ENCODE measurements around the gene MRTFB.

Gene MRTFB

DNA sequence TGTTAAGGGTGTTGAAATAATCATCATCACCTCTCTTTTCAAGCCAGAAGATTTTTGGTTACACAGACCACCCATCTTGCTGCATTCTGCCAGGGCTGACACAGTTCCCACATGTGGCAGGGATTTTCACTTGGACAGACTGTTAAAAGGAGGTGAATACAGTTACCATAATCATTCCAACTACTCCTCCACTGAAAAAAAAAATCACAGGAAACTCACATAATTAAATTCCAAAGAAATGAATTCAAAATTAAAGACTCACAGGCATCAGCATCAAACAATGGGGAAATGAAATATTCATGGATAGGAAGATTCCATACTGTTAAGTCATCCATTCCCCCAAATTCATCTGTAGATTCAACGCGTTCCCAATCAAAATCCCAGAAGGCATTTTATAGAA, 209.4 kb downstream of the MRTFB start:
- Histone ChIP-seq H3K4me3 (ENCODE audit: low read depth in 1 of 2, low read length in 2 of 2) (no peak overlapping the region), H3K27me3 (ENCODE audit: insufficient read depth, low read length, poor library complexity) (no peaks in the 10 kb centered on the region), H3K9me3 (ENCODE audit: insufficient read depth, low read length, severe bottlenecking) (no peaks in the 10 kb centered on the region), H3K27ac (ENCODE audit: low read length) (no peak overlapping the region), H3K79me2 (ENCODE audit: insufficient read depth, low read length) (no peaks in the 10 kb centered on the region), H4K20me1 (ENCODE audit: insufficient read depth, low read length) (no peaks in the 10 kb centered on the region), H3K4me2 (ENCODE audit: insufficient read depth, low read length) (no peak overlapping the region), H3K4me1 (ENCODE audit: insufficient read depth, low read length) (peaks cover 11% of the 10 kb centered on the region), H3K9ac (ENCODE audit: low read depth, low read length) (no peak overlapping the region), H3K36me3 (ENCODE audit: insufficient read depth, low read length) (no peaks in the 10 kb centered on the region), H2AFZ (ENCODE audit: low read depth, low read length) (no peak overlapping the region)
- DNase-seq (no peak), ATAC-seq (ENCODE audit: insufficient read depth, low read depth) (no peak)
- TF ChIP-seq EZH2 (IDR thresholded peaks at IDR 0.05; ENCODE audit: borderline replicate concordance, low read depth, low read length, severe bottlenecking) = no peak
- TF ChIP-seq, protein P1, sequence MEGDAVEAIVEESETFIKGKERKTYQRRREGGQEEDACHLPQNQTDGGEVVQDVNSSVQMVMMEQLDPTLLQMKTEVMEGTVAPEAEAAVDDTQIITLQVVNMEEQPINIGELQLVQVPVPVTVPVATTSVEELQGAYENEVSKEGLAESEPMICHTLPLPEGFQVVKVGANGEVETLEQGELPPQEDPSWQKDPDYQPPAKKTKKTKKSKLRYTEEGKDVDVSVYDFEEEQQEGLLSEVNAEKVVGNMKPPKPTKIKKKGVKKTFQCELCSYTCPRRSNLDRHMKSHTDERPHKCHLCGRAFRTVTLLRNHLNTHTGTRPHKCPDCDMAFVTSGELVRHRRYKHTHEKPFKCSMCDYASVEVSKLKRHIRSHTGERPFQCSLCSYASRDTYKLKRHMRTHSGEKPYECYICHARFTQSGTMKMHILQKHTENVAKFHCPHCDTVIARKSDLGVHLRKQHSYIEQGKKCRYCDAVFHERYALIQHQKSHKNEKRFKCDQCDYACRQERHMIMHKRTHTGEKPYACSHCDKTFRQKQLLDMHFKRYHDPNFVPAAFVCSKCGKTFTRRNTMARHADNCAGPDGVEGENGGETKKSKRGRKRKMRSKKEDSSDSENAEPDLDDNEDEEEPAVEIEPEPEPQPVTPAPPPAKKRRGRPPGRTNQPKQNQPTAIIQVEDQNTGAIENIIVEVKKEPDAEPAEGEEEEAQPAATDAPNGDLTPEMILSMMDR (IDR thresholded peaks at IDR 0.05; ENCODE audit: borderline replicate concordance, extremely low read depth, low read length, poor library complexity, severe bottlenecking) = no peak

DNA sequence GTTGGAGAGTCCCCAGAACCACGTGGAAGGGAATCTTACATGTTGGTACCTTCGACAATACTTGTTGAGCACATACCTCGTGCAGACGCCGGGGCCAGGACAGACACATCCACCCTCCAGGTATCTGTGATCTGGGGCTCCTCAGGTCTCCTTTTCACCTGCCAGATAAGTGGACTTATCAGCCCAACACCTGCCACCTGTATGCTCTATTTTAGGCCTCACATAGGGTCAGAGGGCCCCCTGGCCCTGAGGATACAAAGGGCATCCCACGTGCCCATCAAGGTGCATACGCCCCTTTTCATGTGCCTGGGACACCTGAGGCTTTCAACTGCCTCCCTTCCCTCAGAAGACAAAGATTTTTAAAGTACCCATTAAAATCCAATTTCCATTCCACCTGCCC, 212.7 kb downstream of the MRTFB start:
- Histone ChIP-seq H3K9ac (ENCODE audit: low read depth, low read length) (no peak overlapping the region), H3K4me3 (ENCODE audit: low read depth in 1 of 2, low read length in 2 of 2) (no peak overlapping the region), H2AFZ (ENCODE audit: low read depth, low read length) (no peak overlapping the region), H3K36me3 (ENCODE audit: insufficient read depth, low read length) (no peaks in the 10 kb centered on the region), H4K20me1 (ENCODE audit: insufficient read depth, low read length) (no peaks in the 10 kb centered on the region), H3K9me3 (ENCODE audit: insufficient read depth, low read length, severe bottlenecking) (peaks cover 2% of the 10 kb centered on the region), H3K4me2 (ENCODE audit: insufficient read depth, low read length) (no peak overlapping the region), H3K79me2 (ENCODE audit: insufficient read depth, low read length) (no peaks in the 10 kb centered on the region), H3K27ac (ENCODE audit: low read length) (no peak overlapping the region), H3K4me1 (ENCODE audit: insufficient read depth, low read length) (peaks cover 22% of the 10 kb centered on the region), H3K27me3 (ENCODE audit: insufficient read depth, low read length, poor library complexity) (no peaks in the 10 kb centered on the region)
- DNase-seq (no peak), ATAC-seq (ENCODE audit: insufficient read depth, low read depth) (no peak)
- TF ChIP-seq EZH2 (IDR thresholded peaks at IDR 0.05; ENCODE audit: borderline replicate concordance, low read depth, low read length, severe bottlenecking) = no peak
- TF ChIP-seq, protein P1 (IDR thresholded peaks at IDR 0.05; ENCODE audit: borderline replicate concordance, extremely low read depth, low read length, poor library complexity, severe bottlenecking) = no peak

DNA sequence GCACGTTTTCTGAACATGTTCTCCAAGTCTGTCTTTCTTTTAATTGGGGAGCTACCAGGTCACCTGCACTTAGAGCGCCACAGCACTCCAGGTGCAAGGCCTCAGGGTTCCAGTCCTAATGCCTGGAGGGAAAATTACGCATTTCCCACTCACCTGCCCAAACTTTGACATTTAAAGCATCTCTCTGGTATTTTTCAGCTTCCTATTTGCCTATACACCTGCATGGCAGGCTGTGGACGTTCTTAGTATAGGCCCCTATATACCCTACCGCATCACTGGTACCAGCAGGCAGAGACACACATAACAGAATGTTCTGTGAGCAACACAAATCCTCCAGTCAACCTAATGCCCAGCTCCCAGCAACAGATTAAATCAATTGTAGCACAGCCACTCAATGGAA, 213.3 kb downstream of the MRTFB start:
- Histone ChIP-seq H3K79me2 (ENCODE audit: insufficient read depth, low read length) (no peaks in the 10 kb centered on the region), H2AFZ (ENCODE audit: low read depth, low read length) (no peak overlapping the region), H3K4me2 (ENCODE audit: insufficient read depth, low read length) (peak overlapping the region; percentile 90; the same call in 1 of the 2 replicates), H3K27ac (ENCODE audit: low read length) (no peak overlapping the region), H4K20me1 (ENCODE audit: insufficient read depth, low read length) (no peaks in the 10 kb centered on the region), H3K4me1 (ENCODE audit: insufficient read depth, low read length) (peaks cover 22% of the 10 kb centered on the region), H3K36me3 (ENCODE audit: insufficient read depth, low read length) (no peaks in the 10 kb centered on the region), H3K9me3 (ENCODE audit: insufficient read depth, low read length, severe bottlenecking) (peaks cover 7% of the 10 kb centered on the region), H3K4me3 (ENCODE audit: low read depth in 1 of 2, low read length in 2 of 2) (peak overlapping the region in 1 of 2 experiments; percentile 64; a peak in 2 of 4 replicates), H3K9ac (ENCODE audit: low read depth, low read length) (no peak overlapping the region), H3K27me3 (ENCODE audit: insufficient read depth, low read length, poor library complexity) (no peaks in the 10 kb centered on the region)
- TF ChIP-seq, protein P1 (IDR thresholded peaks at IDR 0.05; ENCODE audit: borderline replicate concordance, extremely low read depth, low read length, poor library complexity, severe bottlenecking) = no peak
- no peak for TF ChIP-seq EZH2 (IDR thresholded peaks at IDR 0.05; ENCODE audit: borderline replicate concordance, low read depth, low read length, severe bottlenecking)
- ATAC-seq (ENCODE audit: insufficient read depth, low read depth) (no peak), DNase-seq (no peak)
